Activated T-cell treated with anti-CD3 and anti-CD28 coated beads for 48 hours (primary cell): ENCODE measurements around the gene NKD1.

Experiments used
- DNase-seq: peaks from one replicate; pipeline ENCODE4 v3.0.0-alpha.2; 2020; ENCODE audit warnings: low read depth

Gene NKD1

DNA sequence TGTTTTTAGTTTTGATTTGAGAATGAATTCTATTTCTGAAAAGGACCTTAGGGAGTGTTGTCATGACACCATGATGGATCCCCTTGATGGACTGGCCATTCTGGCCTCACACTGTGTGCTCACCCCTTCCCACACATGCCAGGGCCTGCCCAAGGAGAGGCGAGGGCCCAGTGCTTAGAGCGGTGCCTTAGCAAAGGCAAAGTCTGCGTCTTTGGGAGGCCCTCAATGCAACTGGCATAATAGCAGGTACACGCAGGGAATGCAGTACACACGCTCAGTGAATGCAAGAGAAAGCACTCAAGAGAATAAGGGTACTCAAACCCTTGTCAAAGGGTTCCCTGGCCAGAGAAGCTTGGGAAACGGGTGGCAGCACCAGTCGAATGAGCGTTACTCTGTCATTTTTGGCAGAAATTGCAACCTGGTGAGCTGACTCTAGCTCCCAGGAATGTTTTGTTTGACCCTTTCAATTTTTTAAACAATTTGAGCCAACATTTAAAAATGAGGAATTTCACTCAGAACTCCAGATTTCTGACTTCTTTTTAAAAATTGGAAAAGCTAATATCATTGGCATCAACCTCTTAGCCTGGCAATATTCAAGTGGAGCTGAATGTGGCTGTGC lies 32.1 kb downstream of the NKD1 start:
- DNase-seq = no peak

DNA sequence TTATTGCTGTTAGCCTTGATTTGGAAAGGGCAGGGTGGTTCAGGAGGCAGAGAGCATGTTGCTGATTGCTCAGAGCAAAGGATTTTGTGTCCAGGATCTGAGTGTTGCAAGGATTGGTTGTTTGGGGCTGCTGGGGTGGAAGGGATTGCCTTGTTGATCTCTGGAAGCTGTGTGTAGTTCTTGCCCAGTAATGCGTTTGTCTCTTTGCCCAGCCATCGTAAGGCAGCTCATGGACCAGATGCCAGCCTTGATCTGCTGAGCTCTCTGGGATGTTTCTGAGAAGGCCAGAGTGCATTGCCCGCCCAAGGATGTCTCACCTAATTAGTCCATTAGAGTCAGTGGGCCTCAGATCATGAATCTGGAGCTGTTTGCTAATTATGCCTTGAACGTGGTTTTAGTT lies 33.6 kb downstream of the NKD1 start:
- DNase-seq = no peak

DNA sequence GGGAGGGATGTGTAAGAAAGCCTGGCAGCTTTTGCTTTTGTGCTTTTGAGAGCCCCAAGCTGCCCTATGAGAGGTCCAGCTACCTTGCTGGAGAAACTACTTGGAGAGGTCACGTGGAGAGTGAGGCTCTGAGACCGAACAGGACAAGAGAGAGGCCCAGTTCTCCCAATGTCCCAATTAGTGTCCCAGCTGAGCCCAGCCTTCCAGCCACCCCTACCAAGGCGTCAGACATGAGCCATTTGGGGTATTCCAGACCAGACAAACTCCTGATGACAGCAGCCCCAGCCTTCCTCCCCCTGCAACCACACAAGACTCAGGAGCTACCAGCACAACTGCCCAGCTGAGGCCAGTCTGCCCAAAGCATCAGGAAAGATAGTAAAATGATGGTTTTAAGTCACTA lies 35.0 kb downstream of the NKD1 start:
- DNase-seq = no peak

- DNase-seq = no peak
Observed at GRCh38 chr16:50584033-50584722, 36.0 kb downstream of the NKD1 start.

GRCh38 chr16:50585331-50585776 lies 37.2 kb downstream of the NKD1 start:
- no peak for DNase-seq

DNA sequence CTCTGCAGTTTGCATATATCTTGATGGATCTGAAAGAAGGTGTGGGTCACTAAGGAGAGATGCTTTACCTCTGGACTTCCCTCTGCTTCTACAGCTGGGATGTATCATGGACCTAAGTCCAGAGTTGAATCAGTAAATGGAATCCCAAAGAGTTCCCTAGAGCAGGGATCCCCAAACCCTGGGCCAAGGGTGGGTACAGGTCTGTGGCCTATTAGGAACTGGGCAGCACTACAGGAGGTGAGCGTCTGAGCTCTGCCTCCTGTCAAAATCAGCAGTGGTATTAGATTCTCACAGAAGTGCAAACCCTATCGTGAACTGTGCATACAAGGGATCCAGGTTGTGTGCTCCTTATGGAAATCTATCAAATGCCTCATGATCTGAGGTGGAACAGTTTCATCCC lies 39.3 kb downstream of the NKD1 start:
- no peak for DNase-seq

- DNase-seq = no peak
Observed at GRCh38 chr16:50588276-50588675, 40.1 kb downstream of the NKD1 start.

GRCh38 chr16:50591209-50591608 lies 43.0 kb downstream of the NKD1 start:
- DNase-seq = no peak

GRCh38 chr16:50591800-50592771 lies 43.9 kb downstream of the NKD1 start:
- DNase-seq = no peak

- no peak for DNase-seq
Observed at GRCh38 chr16:50592996-50593395, 44.8 kb downstream of the NKD1 start.

GRCh38 chr16:50593410-50594150 lies 45.4 kb downstream of the NKD1 start:
- no peak for DNase-seq

DNA sequence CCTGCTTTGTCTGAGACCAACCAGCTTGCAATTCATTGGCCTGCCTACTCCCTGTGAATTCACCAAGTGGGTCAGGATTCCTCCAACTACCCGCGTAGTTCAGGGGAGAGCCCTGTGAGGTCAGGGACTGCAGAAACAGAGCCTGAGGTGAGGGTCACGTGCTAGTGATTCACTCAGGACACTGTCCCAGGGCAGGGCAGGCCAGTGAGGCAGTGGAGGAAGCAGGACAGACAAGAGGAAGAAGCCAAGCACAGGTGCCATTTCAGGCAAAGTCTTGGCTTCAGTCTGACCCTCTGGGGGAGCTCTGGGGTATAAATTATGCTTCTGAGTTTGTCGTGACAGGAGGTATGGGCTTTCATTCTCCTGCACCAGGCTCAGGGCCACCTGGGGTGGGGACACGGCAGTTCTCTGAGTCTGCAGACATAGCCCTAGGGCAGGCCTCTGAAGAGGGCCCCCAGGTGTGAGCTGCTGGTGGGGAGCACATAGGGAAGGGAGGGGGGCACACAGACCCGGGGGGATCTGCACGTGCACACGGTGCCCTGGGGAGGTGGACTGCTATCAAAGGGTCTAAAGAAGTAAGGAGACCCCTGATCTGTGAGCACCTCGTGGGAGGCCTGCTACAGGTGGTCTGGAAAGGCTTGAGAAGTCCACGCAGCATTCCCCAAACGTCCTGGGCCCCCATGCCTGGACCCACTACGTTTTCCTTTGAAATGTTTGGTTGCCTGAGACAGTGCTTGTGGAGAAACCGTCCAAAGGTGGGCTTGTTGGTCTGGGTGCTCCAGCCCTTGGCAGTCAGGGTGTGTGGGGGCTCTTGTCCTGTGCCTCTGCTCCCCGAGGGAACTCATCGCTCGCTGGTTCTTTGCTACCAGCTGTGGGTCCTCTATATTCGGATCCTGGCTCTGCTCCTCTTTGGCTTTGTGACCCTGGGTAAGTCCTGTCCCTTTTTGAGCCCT lies 46.4 kb downstream of the NKD1 start:
- no peak for DNase-seq

GRCh38 chr16:50595859-50596258 lies 47.7 kb downstream of the NKD1 start:
- DNase-seq = no peak

- DNase-seq = no peak
Observed at GRCh38 chr16:50596762-50597450, 48.7 kb downstream of the NKD1 start.

- no peak for DNase-seq
Observed at GRCh38 chr16:50597563-50598255, 49.5 kb downstream of the NKD1 start.

DNA sequence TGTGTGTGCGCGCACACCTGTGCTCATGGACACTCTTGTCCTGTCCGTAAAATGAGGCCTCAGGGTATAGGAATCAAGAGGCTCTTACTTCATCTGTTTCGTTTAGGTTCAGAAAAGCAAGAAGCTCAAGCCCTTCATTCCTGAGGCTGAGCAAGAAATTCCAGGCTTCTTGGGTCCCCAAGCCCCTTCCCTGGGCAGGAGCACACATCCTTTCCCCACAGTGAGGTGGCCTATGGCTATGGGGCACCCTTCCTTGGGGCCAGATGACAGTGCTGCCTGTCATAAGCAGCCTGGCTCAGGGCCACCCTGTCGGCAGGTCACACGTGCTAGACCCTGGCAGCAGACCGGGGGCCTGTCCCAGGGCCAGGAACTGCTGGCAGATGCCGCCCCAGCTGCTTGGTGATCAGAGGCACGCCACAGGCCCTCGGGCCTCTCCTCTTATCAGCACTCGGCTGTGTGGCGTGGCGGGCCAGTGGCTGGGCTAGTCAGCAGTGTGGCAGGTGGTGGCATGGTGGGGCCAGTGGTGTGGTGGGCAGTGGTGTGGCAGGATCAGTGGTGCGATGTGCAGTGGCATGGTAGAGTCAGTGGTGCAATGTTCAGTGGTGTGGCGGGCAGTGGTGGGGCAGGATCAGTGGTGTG lies 50.2 kb downstream of the NKD1 start:
- DNase-seq = no peak

GRCh38 chr16:50598936-50599361 lies 50.8 kb downstream of the NKD1 start:
- DNase-seq = no peak

GRCh38 chr16:50599494-50599893 lies 51.3 kb downstream of the NKD1 start:
- DNase-seq = no peak
